HG03378 (cell line): Measurements from ENCODE around the gene DDR2.

ENCODE experiments used
- ATAC-seq: cut with Tn5 transposase; IDR thresholded peaks from one replicate; pipeline ENCODE4 v1.9.1; 2021; ENCODE audit warnings: mild to moderate bottlenecking, moderate library complexity; ENCODE audit not compliant: unreplicated experiment

Gene DDR2

GRCh38 chr1:162670928-162671663 is 38.8 kb downstream of the DDR2 start:
- ATAC-seq: no peak

DNA sequence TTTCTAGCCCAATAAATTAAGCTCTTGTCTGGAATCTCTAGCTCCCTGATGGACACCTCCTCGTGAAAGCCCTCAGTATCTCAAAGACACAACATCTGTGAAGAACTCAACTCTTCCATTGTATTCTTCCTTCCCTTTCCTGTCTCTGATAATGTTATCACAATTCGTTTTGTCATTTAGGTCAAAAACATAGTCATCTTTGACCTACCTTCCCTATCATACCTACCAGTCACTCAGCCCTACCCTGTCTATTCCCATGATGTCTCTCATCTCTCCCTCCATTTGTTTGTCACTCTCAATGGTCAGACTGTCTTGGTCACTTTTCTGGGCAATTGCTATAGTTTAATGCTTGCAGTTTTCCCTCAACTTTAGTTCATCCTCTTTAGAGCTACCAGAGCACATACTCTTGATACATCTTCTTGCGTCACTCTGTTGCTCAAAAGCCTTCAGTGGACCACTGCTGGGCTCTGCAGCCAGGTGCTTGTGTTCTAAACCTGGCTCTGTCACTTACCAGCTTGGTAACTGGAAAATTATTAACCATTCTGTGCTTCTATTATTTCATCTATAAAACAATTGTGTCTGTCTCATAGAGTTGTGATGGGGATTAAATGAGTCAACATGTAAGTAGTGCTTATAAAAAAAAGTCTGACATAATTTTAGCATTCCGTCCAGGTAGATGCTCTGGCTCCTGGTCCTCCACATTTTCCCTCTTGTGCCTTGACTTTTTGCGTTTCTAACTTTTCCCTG is 39.6 kb downstream of the DDR2 start:
- no peak for ATAC-seq

GRCh38 chr1:162672622-162673260 is 40.5 kb downstream of the DDR2 start:
- ATAC-seq: no peak

GRCh38 chr1:162674034-162674608 is 41.9 kb downstream of the DDR2 start:
- ATAC-seq: no peak

DNA sequence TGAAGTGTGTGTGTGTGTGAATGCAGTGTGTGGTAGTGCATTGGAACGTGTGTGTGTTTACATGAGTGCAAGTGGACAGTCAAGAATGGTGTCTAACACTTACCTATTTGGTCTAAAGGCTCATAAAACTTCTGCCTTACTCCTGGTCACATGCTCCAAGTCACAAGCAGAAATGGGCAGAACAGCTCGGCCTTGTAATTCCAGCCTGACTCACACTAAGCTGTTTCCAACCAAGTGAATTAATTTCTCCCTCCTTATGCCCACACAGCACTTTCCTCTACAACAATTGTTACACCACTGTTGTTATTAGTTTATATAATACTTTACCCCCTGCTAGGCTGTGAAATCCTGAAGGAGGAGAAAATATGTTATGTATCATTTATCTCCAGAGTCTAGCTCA is 43.8 kb downstream of the DDR2 start:
- no peak for ATAC-seq

- no peak for ATAC-seq
Measured at GRCh38 chr1:162676750-162677149, 44.5 kb downstream of the DDR2 start.

GRCh38 chr1:162677607-162678371 is 45.5 kb downstream of the DDR2 start:
- ATAC-seq: no peak

- ATAC-seq: no peak
Measured at GRCh38 chr1:162678439-162678838, 46.2 kb downstream of the DDR2 start.

GRCh38 chr1:162679298-162679697 is 47.0 kb downstream of the DDR2 start:
- no peak for ATAC-seq

- no peak for ATAC-seq
Measured at GRCh38 chr1:162680419-162681121, 48.3 kb downstream of the DDR2 start.

DNA sequence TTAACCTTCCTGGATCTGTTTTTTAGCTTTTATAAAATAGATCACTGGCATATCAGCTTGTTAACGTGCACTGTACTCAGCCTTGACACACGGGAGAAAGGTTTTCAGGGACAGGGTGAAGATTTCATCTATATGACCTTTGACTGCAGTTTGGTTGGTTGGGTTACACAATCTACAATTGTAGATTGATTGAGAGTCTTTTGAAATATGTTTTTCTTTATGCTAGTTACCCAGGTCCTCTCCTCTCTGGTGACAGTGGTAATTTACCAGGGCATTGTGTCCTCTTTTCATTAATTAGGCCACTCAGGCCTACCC is 48.8 kb downstream of the DDR2 start:
- no peak for ATAC-seq

GRCh38 chr1:162682013-162682419 is 49.8 kb downstream of the DDR2 start:
- ATAC-seq: no peak

DNA sequence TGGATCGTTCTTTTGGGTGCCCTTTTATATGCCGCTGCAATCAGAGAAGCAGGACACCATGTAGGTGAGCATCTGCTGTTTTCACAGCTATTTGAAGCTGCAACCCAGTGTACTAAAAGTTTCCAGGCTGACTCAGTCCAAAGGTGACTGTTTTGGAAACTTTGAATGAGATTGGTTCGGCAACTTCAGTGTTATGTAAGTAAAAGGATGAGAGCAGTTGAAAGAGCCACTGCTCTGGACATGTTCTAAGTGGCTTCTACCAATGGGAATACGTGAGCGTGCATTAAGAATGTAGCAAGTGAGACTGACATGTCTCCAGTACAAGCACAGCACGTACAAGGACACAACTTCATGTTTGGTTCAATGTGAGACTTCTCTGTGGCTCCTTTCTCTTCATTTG is 55.6 kb downstream of the DDR2 start:
- ATAC-seq: no peak

- ATAC-seq: no peak
Measured at GRCh38 chr1:162688521-162688920, 56.3 kb downstream of the DDR2 start.

- ATAC-seq: no peak
Measured at GRCh38 chr1:162688931-162689330, 56.7 kb downstream of the DDR2 start.

DNA sequence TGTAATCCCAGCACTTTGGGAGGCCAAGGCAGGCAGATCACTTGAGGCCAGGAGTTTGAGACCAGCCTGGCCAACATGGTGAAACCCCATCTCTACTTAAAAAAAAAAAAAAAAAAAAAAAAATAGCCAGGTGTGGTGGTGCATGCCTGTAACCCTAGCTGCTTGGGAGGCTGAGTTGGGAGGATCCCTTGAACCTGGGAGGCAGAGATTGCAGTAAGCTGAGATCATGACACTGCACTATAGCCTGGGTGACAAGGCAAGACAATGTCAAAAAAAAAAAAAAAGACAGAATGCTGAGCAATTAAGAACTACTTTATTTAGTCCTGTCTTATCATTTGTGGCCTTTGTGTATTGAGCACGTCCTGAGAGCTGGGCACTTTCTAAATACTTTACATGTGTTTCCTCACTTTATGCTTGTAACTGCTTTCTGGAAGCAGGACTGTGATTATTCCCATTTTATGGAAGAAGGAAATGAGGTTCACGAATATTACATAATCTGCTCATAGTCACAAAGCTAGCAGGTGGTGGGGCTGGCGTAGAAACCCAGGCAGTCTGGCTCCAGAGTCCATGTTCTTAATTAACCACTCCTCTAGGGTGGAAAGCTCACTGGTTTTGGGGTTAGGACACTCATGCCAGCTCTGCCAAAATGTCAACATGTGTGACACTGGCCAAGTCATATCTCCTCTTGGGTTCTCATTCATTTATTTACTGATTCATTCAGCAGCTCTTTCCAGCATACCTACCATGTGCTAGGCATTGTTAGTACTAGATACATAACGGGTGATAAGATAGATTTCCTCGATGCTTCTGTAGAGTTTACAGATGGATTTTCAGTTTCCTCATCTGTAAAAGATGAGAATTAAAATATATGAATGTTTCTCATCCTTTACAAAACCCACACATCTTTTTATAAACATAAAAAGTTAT is 57.7 kb downstream of the DDR2 start:
- no peak for ATAC-seq

DNA sequence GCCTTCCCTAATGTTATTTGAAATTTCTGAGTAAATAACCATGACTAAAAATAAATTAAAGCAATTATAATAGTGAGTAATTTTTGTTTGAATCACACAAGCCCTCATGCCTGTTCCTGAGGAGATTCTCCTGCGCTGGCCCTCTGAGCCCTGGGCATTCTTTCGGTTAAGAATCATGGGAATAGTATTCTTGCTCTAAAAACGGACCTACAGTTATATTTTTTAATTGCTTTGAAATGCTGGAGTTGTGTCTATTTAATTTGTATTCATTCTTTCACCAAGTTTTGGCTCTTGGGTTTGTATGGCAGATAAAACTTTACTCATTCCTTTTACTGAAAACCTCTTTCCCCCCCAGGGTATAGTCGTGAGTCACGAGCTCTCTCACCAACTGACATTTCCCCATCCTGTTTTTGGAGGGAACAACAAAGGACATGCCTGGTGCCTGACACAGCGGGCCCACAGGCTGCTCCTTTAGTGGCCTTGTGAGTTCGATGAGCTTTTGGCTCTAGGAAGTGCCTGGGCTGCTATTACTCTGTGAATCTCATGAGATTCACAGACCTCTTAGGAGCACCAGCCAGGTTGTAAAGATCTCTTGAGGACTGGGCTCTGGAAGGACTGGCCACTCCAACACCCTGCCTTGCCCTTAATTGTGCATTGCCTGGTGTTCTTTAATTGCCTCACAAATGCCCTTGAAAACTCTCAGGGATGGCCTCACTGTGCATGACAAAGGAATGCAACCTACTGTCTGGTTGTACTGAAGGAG is 58.6 kb downstream of the DDR2 start:
- ATAC-seq: no peak

DNA sequence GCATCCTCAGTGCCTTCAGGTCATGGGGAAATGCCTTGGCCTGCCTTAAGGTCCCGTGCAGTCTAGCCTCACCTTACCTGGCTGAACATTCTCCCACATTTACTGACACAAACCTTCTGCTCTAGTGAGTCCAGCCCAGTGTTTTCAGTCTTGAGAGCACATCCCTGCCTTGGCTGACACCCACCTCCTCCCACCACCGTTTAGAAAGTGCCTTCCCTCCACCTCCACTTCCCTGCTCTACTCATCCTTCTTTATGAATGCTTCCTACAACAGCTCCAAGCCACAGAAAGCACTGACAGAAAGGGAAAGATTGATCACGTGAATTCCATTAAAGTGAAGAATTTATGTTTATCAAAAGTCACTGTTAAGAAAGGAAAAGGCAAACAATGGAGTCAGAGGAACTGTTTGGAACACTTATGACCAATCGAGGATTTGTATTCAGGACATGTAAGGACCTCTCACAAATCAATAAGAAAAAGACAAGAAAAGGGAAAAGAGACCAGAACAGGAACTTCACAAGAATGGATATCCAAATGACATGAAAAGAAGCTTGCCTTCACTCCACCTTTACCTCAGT is 59.8 kb downstream of the DDR2 start:
- ATAC-seq: no peak
